AG10803 (cell line): ENCODE results near the gene BCAS2.

Source experiments
- DNase-seq: peaks from one replicate; pipeline ENCODE4 v3.0.0; 2010; ENCODE audit warnings: low read depth
- H3K4me3 ChIP-seq: 2 replicates; pipeline ENCODE4 v1.5.1; 2011; ENCODE audit warnings: mild to moderate bottlenecking, low read length, control low read depth
- CTCF ChIP-seq: conservative IDR thresholded peaks from 2 replicates; pipeline ENCODE4 v1.5.1; 2011; ENCODE audit warnings: mild to moderate bottlenecking, low read length, control low read depth, inconsistent platforms

BCAS2 gene

DNA sequence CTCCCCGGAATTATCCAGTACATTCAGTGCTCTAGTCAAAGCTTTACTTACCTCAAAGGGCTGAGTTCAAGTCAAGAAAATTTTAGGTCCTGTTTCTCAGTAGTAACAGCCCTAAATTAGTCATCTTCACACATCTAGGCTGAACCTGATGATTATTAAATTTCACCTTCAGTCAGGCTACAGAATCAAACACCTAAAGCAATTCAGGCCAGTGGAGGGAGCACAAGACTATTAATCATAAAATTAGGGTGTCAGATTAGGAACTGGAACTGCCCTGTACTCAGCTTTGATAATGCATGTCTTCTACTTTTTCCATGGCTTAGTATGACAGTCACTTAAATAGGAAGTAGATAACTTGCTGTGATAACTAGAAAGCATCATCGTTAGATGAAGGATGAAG lies 28.4 kb upstream of the BCAS2 start:
- DNase-seq, result no peak
- H3K4me3 ChIP-seq, result no peak overlapping the region
- no peak for TF ChIP-seq CTCF

- no peak for DNase-seq
- H3K4me3 ChIP-seq, result no peak overlapping the region
- no peak for TF ChIP-seq CTCF
Measured at GRCh38 chr1:114609026-114609425, 27.6 kb upstream of the BCAS2 start.

- TF ChIP-seq CTCF, result no peak
- H3K4me3 ChIP-seq, result no peak overlapping the region
- DNase-seq, result no peak
Measured at GRCh38 chr1:114607223-114607622, 25.8 kb upstream of the BCAS2 start.

DNA sequence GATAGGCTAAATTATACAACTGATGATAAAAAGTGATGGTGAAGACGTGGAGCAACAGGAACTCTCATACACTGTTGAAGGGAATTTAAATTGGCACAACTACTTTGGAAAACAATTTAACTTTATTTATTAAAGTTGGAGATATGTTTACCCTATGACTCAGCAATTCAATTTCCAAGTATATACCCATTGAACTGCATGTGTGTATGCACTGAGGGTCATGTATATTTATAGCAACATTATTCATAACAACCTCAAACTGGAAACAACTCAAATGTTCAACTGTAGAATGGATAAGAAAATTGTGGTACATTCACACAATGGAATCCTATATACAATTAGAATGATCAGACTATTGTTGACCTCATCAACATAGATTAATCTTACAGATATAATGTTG lies 16.5 kb upstream of the BCAS2 start:
- H3K4me3 ChIP-seq, result no peak overlapping the region
- no peak for TF ChIP-seq CTCF
- DNase-seq, result no peak

DNA sequence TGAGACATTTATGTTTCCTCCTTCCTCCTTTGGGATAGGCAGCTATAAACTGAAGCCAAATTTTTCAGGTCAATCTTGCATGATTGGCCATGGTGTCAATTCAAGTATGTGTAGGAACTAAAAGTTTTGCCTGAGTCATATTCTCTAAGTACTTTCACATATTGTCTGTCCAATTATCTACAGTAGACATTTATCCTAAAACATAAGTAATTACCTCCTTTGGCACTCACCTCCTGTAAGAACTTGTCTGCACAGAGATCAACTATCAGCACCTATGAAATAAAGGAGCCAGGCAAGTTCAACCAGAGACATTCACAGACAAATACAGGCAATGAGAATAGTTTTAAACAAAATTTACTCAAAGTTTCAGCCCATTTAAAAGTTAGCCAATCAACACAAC lies 14.2 kb upstream of the BCAS2 start:
- no peak for TF ChIP-seq CTCF
- no peak overlapping the region for H3K4me3 ChIP-seq
- DNase-seq, result no peak

DNA sequence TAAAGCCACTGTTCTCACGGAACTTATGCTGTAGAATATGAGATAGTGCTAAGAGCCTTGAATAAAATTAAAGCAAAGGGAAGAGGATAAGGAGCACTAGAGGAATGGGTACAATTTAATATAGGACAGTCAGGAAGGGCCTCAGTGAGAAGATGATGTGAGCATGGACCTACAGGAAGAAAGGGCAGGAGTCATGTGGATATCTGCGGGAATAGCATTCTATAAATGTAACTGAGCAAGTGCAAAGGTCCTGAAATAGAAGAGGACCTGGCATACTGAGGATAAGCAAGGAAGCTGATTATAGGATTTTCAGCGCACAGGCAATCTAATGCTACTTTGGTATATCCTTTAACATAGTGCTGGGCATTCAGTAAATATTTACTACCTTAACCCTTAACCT lies 12.6 kb upstream of the BCAS2 start:
- no peak overlapping the region for H3K4me3 ChIP-seq
- DNase-seq, result no peak
- TF ChIP-seq CTCF, result no peak

DNA sequence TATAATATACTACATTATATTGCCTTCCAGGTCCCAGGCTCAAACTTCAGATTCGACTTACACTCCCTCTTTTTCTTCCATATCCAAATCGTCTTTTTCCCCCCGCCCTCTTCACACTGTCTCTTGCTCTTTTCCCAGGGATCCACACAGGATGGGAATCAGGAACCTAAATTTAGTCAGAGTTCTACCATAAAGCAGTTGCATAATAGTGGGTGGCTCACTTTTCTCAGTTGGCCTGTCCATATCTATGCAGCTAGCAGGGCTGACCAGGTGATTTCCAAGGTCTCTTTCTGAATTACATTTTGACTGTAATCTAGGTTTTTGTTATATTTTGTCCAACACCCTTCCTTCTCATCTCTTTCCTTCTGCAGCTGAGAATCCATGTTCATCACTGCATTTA lies 7.7 kb upstream of the BCAS2 start:
- no peak for DNase-seq
- no peak for TF ChIP-seq CTCF
- H3K4me3 ChIP-seq, result no peak overlapping the region
